Stimulated activated naive CD8-positive, alpha-beta T cell treated with anti-CD3 and anti-CD28 coated beads, Interleukin-15, amount 100 ng/mL, for 72 hours (primary cell): Measurements from ENCODE around the gene OPA1.
"Not testable (repeated sequence)": the region's sequence is repeated elsewhere in the genome, so short reads cannot be mapped to it uniquely, and the experiment has no call there.

Experiments used
- ATAC-seq: fragments of 150-1000 bp; cut with Tn5 transposase; 2 replicates; pipeline ENCODE4 v1.10.0; 2021; ENCODE audit warnings: mild to moderate bottlenecking, moderate library complexity
- DNase-seq, 2 donors: peaks; one replicate each; pipeline ENCODE4 v3.0.0; 2021 to 2022
- H3K27ac Mint-ChIP-seq, 2 donors: one replicate each; pipeline ENCODE4 v1.8.0; 2022; ENCODE audit warnings: mild to moderate bottlenecking in 2 of 2, mixed read lengths in 2 of 2, moderate library complexity in 2 of 2
- H3K27me3 Mint-ChIP-seq: one replicate; pipeline ENCODE4 v1.8.0; 2022; ENCODE audit warnings: mixed read lengths
- H3K4me1 Mint-ChIP-seq: one replicate; pipeline ENCODE4 v1.8.0; 2022; ENCODE audit warnings: mild to moderate bottlenecking, mixed read lengths
- H3K4me3 Mint-ChIP-seq, 2 donors: one replicate each; pipeline ENCODE4 v1.8.0; 2022; ENCODE audit warnings: mild to moderate bottlenecking in 2 of 2, mixed read lengths in 2 of 2, moderate library complexity in 1 of 2
- H3K9me3 Mint-ChIP-seq, 2 donors: one replicate each; pipeline ENCODE4 v1.8.0; 2022; ENCODE audit warnings: mixed read lengths in 2 of 2

OPA1 gene

GRCh38 chr3:193572426-193572908 is 20.5 kb upstream of the OPA1 start:
- peak; percentile 22 to 51 for DNase-seq

GRCh38 chr3:193573403-193574191 is 19.4 kb upstream of the OPA1 start:
- ATAC-seq (no peak), DNase-seq (no peak)
- H3K27ac Mint-ChIP-seq = peak overlapping the region in 1 of 2 donors; percentile 78
- no peaks in the 10 kb centered on the region for H3K4me1 Mint-ChIP-seq
- no peak overlapping the region for H3K4me3 Mint-ChIP-seq
- H3K9me3 Mint-ChIP-seq = no peaks in the 10 kb centered on the region
- H3K27me3 Mint-ChIP-seq = no peaks in the 10 kb centered on the region

More at GRCh38 chr3:193572426-193572908, 20.5 kb upstream of the OPA1 start:
- H3K4me1 Mint-ChIP-seq = no peaks in the 10 kb centered on the region
- H3K9me3 Mint-ChIP-seq = no peaks in the 10 kb centered on the region
- no peak overlapping the region for H3K27ac Mint-ChIP-seq
- no peaks in the 10 kb centered on the region for H3K27me3 Mint-ChIP-seq
- no peak overlapping the region for H3K4me3 Mint-ChIP-seq
- peak; percentile 76 for ATAC-seq

- H3K27me3 Mint-ChIP-seq = no peaks in the 10 kb centered on the region
- ATAC-seq = no peak
- no peaks in the 10 kb centered on the region for H3K4me1 Mint-ChIP-seq
- no peak overlapping the region for H3K27ac Mint-ChIP-seq
- H3K9me3 Mint-ChIP-seq = no peaks in the 10 kb centered on the region
- DNase-seq = no peak
- no peak overlapping the region for H3K4me3 Mint-ChIP-seq
Observed at GRCh38 chr3:193574488-193575070, 18.4 kb upstream of the OPA1 start.

DNA sequence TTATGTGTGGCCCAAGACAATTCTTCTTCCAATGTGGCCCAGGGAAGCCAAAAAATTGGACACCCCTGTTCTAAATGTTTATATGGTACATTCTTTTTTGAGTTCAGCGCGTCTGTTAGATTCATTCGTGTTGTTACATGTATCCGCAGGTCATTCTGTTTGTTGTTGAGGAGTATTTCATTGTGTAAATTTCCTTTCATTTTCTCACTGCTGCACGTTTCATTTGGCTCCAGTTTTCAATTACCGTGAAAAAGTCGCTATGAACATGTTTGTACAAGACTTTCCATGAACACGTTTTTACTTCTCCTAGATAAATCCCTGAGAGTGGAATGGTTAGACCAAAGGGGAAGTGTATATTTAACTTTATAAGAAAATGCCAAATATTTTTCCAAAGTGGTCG is 7.5 kb upstream of the OPA1 start:
- Mint-ChIP-seq H3K9me3 (no peaks in the 10 kb centered on the region), H3K4me3 (no peak overlapping the region), H3K27me3 (no peaks in the 10 kb centered on the region), H3K27ac (no peak overlapping the region), H3K4me1 (no peaks in the 10 kb centered on the region)
- ATAC-seq (no peak), DNase-seq (no peak)

DNA sequence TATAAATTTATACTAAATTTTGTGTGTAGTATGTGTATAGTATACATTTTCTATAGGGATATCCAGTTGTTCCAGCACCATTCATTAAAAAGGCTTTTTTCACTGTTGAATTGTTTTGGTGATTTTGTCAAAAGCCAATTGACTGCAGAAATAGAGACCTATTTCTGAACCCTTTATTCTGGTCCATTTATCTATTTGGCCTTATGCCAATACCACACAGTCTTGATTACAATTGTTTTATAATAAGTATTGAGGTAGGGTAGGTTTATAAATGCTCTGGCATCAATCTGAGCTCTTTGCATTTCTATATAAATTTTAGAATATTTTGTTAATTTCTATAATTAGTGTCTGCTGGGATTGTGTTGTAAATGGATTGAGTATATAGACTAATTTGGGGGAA is 6.5 kb upstream of the OPA1 start:
- Mint-ChIP-seq H3K27ac (no peak overlapping the region), H3K4me1 (peaks cover under 1% of the 10 kb centered on the region), H3K4me3 (no peak overlapping the region), H3K27me3 (no peaks in the 10 kb centered on the region), H3K9me3 (no peaks in the 10 kb centered on the region)
- DNase-seq = no peak
- ATAC-seq = no peak

DNA sequence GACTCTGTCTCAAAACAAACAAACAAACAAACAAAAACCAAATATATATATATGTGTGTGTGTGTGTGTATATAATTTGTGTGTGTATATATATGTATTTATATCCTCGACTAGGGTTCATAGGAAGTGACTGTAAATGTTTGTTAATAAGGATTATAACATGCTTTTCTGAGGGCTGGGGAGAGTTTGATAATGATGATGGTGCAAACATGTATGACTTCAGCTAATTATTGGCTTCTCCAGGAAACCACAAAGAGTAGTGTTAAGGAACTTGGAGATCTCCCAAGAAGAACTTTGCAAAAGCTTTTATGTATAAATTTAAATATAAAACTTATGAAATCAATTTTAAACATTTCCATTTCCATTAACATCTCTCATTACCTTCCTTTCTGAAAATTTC is 3.9 kb upstream of the OPA1 start:
- H3K4me3 Mint-ChIP-seq = no peak overlapping the region
- peaks cover 9% of the 10 kb centered on the region for H3K4me1 Mint-ChIP-seq

DNA sequence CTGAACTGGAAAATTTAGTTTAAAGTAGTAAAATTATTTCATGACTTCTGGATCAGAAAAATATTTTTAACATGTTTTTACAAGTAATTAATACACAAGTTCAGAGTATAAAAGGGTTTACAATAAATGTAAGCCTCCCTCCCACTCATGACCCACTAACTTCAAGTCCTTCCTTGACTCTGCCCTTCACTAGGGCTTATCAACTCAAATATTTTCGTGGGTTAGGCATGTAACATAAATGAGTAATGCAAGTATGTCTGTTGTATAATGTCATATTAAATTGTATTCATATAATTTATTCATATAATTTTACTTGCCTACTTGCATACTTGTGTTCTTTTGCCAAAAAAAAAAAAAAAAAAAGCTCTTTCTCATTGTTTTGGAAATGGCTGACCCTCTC is 3.4 kb upstream of the OPA1 start:
- DNase-seq = no peak
- H3K27ac Mint-ChIP-seq = no peak overlapping the region
- H3K27me3 Mint-ChIP-seq = no peaks in the 10 kb centered on the region
- ATAC-seq = no peak
- no peak overlapping the region for H3K4me3 Mint-ChIP-seq
- H3K4me1 Mint-ChIP-seq = peaks cover 13% of the 10 kb centered on the region
- no peaks in the 10 kb centered on the region for H3K9me3 Mint-ChIP-seq

More for the DNA sequence above, 3.9 kb upstream of the OPA1 start:
- Mint-ChIP-seq H3K9me3 (no peaks in the 10 kb centered on the region), H3K27me3 (no peaks in the 10 kb centered on the region), H3K27ac (no peak overlapping the region)
- ATAC-seq = no peak
- DNase-seq = no peak

DNA sequence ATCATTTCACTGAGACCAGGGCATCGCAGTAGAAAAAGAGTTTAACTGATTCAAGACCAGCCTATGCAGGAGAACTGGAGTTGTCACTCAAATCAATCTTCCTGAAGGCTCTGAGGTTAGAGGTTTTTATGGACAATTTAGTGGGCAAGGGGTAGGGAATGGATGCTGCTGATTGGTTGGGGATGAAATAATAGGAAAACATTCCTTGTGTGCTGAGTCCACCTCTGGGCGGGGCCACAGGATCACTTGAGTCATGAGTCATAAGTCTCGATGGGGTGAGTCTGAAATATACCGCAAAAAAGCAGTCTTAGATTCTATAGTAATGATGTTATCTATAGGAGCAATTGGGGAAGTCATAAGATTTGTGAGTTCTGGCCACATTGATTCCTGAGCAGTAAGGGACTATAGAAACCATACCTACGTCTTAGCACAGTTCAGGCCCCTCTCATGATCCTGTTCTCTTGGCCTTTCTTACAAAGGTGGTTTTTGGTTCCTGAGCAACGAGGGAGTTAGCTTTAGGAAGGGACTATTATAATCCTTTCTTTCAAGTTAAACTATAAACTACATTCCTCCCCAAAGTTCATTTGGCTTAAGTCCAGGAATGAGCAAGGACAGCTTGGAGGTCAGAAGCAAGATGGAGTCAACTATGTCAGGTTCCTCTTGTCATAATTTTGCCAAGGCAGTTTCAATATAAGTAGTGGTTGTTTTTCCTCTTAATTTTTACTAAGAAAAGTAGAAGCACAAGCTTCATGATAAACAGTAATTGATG is 2.7 kb upstream of the OPA1 start:
- no peaks in the 10 kb centered on the region for H3K9me3 Mint-ChIP-seq
- H3K27me3 Mint-ChIP-seq = no peaks in the 10 kb centered on the region
- DNase-seq (no peak), ATAC-seq (no peak)
- H3K4me1 Mint-ChIP-seq = peaks cover 16% of the 10 kb centered on the region
- no peak overlapping the region for H3K4me3 Mint-ChIP-seq
- no peak overlapping the region for H3K27ac Mint-ChIP-seq

DNA sequence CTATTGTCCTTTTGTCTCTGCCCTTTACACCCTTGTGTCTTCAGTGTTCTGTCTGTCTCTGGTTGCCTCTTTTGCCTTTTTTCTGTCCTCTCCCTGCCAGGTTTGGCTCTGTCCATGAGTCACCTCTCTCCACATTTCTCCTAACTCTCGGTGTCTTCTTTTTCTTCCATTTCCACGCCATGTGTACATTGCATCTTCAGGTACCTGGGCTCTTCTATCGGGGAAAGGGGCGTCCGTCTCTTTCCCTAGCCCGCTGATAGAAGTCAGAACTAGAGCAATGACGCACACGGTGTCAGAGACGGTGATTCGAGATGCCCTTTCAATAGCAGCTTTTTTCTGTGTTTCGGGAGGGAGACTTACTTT is 641 bp downstream of the OPA1 start:
- peak; percentile 29 to 54 for DNase-seq
- Mint-ChIP-seq H3K4me1 (peaks cover 46% of the 10 kb centered on the region), H3K4me3 (peak overlapping the region; percentile 85 to 98), H3K27ac (peak overlapping the region; percentile 98 to 100), H3K9me3 (no peaks in the 10 kb centered on the region), H3K27me3 (no peaks in the 10 kb centered on the region)
- ATAC-seq = peak; percentile 74

DNA sequence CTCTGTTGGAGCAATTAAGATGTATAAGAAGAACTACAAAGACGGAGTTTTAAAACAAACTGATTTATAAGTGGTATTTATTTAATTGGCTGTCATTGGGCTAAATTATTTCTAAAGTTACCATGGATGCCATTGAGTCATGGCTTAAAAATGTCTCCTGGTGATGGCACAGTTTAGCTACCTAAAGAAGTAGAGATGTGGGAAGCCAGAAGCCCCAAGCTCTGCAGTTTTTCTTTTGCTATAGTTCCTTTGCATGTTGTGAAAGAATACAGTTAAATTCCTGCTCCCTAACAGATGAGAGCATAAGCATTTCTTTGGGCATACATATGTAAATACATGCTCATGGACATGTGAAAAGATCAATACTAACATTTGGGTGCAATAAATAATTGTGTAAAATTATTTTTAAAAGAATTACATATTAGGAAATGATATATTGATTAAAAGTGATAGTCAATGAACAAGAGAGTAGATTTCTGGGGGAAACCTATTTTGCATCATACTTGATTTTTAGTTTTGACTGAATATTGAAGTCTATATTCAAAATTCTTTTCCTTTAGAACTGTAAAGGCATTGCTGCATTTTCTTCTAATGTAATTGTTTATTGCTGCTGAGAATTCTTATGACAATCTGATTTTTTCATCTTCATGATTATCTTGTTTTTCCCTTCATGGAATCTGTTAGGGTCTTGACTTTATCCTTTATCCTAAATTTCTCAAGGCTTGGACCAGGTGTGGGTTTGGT is 2.1 kb downstream of the OPA1 start:
- H3K27ac Mint-ChIP-seq = peak overlapping the region in 1 of 2 donors; percentile 81
- peak overlapping the region; percentile 85 to 98 for H3K4me3 Mint-ChIP-seq
- ATAC-seq (no peak), DNase-seq (no peak)
- H3K9me3 Mint-ChIP-seq = no peaks in the 10 kb centered on the region
- peaks cover 61% of the 10 kb centered on the region for H3K4me1 Mint-ChIP-seq
- no peaks in the 10 kb centered on the region for H3K27me3 Mint-ChIP-seq

DNA sequence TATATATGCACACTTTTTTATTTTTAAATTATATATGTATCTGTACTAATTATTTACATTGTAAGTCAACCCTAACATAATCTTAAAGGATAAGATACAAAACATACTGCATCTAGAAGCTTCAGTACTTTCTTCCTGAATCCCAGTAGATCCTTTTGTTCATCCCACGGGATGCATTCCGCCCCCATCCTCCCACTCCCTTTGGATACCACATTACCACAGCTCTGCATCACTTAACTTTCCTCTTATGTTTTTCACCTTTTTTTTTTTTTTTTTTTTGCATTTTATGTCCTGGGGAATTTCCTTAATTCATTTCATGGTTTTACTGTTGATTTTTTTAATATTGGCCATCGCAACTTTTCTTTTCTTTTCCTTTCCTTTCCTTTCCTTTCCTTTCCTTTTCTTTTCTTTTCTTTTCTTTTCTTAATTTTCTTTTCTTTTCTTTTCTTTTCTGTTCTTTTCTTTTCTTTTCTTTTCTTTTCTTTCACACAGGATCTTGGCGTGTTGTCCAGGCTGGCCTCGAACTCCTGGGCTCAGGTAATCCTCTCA is 3.0 kb downstream of the OPA1 start:
- H3K27ac Mint-ChIP-seq = peak overlapping the region in 1 of 2 donors; percentile 14
- peak overlapping the region in 1 of 2 donors; percentile 55 for H3K4me3 Mint-ChIP-seq
- H3K4me1 Mint-ChIP-seq = peaks cover 66% of the 10 kb centered on the region
- no peaks in the 10 kb centered on the region for H3K27me3 Mint-ChIP-seq
- ATAC-seq (no peak), DNase-seq (no peak)
- H3K9me3 Mint-ChIP-seq = no peaks in the 10 kb centered on the region

- H3K27ac Mint-ChIP-seq = peak overlapping the region in 1 of 2 donors; percentile 24
- DNase-seq (no peak), ATAC-seq (no peak)
- H3K4me1 Mint-ChIP-seq = peaks cover 57% of the 10 kb centered on the region
- H3K27me3 Mint-ChIP-seq = no peaks in the 10 kb centered on the region
- no peak overlapping the region for H3K4me3 Mint-ChIP-seq
- no peaks in the 10 kb centered on the region for H3K9me3 Mint-ChIP-seq
Observed at GRCh38 chr3:193598202-193598601, 5.2 kb downstream of the OPA1 start.

GRCh38 chr3:193599393-193599792 is 6.4 kb downstream of the OPA1 start:
- Mint-ChIP-seq H3K9me3 (no peaks in the 10 kb centered on the region), H3K27ac (peak overlapping the region in 1 of 2 donors; percentile 72), H3K27me3 (no peaks in the 10 kb centered on the region), H3K4me3 (peak overlapping the region in 1 of 2 donors; percentile 42), H3K4me1 (peaks cover 55% of the 10 kb centered on the region)
- ATAC-seq (no peak), DNase-seq (no peak)

DNA sequence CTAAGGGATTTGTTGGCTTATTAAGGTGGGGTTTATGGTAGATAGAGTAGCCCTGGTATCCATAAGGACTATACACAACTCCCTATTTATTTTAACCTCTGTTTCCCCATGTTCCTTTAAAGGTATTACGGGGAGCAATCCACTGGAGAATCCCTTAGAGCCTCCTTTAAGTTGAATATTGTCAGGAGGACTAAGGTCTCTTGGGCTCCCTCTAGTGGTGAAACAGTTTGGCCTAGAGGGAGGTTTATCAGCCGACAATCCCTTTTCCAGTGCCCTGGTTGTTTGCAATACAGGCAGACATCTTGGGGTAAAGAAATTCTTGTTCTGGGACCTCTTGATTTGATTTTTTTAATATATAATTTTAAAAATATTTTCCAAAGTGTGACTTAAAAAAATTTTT is 12.9 kb downstream of the OPA1 start:
- Mint-ChIP-seq H3K4me3 (no peak overlapping the region), H3K4me1 (peaks cover 12% of the 10 kb centered on the region), H3K27me3 (no peaks in the 10 kb centered on the region), H3K27ac (no peak overlapping the region), H3K9me3 (peaks cover 9 to 14% of the 10 kb centered on the region in 2 donors)
- ATAC-seq (peak; percentile 65), DNase-seq (peak; percentile 33 to 36)

GRCh38 chr3:193606892-193607291 is 13.9 kb downstream of the OPA1 start:
- H3K4me3 Mint-ChIP-seq, H3K27me3 Mint-ChIP-seq, DNase-seq, H3K27ac Mint-ChIP-seq, ATAC-seq: not testable (repeated sequence)
- peaks cover 9 to 14% of the 10 kb centered on the region in 2 donors for H3K9me3 Mint-ChIP-seq
- H3K4me1 Mint-ChIP-seq = peaks cover 12% of the 10 kb centered on the region
